ENCODE results near the gene FGF2.

GRCh38 chr4:122787940-122788339 lies 38.7 kb upstream of the FGF2 start:
- TF ChIP-seq ZNF561 (tag by site-specific recombination; IDR thresholded peaks at IDR 0.05; ENCODE audit: borderline replicate concordance) = no peak
- no peak for TF ChIP-seq ZNF24 (tag by site-specific recombination; IDR thresholded peaks at IDR 0.05)
- TF ChIP-seq, protein P1, sequence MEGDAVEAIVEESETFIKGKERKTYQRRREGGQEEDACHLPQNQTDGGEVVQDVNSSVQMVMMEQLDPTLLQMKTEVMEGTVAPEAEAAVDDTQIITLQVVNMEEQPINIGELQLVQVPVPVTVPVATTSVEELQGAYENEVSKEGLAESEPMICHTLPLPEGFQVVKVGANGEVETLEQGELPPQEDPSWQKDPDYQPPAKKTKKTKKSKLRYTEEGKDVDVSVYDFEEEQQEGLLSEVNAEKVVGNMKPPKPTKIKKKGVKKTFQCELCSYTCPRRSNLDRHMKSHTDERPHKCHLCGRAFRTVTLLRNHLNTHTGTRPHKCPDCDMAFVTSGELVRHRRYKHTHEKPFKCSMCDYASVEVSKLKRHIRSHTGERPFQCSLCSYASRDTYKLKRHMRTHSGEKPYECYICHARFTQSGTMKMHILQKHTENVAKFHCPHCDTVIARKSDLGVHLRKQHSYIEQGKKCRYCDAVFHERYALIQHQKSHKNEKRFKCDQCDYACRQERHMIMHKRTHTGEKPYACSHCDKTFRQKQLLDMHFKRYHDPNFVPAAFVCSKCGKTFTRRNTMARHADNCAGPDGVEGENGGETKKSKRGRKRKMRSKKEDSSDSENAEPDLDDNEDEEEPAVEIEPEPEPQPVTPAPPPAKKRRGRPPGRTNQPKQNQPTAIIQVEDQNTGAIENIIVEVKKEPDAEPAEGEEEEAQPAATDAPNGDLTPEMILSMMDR (tag by site-specific recombination; IDR thresholded peaks at IDR 0.05) = no peak
- TF ChIP-seq SP2 (tag by site-specific recombination; IDR thresholded peaks at IDR 0.05) = no peak
- TF ChIP-seq, protein P2, sequence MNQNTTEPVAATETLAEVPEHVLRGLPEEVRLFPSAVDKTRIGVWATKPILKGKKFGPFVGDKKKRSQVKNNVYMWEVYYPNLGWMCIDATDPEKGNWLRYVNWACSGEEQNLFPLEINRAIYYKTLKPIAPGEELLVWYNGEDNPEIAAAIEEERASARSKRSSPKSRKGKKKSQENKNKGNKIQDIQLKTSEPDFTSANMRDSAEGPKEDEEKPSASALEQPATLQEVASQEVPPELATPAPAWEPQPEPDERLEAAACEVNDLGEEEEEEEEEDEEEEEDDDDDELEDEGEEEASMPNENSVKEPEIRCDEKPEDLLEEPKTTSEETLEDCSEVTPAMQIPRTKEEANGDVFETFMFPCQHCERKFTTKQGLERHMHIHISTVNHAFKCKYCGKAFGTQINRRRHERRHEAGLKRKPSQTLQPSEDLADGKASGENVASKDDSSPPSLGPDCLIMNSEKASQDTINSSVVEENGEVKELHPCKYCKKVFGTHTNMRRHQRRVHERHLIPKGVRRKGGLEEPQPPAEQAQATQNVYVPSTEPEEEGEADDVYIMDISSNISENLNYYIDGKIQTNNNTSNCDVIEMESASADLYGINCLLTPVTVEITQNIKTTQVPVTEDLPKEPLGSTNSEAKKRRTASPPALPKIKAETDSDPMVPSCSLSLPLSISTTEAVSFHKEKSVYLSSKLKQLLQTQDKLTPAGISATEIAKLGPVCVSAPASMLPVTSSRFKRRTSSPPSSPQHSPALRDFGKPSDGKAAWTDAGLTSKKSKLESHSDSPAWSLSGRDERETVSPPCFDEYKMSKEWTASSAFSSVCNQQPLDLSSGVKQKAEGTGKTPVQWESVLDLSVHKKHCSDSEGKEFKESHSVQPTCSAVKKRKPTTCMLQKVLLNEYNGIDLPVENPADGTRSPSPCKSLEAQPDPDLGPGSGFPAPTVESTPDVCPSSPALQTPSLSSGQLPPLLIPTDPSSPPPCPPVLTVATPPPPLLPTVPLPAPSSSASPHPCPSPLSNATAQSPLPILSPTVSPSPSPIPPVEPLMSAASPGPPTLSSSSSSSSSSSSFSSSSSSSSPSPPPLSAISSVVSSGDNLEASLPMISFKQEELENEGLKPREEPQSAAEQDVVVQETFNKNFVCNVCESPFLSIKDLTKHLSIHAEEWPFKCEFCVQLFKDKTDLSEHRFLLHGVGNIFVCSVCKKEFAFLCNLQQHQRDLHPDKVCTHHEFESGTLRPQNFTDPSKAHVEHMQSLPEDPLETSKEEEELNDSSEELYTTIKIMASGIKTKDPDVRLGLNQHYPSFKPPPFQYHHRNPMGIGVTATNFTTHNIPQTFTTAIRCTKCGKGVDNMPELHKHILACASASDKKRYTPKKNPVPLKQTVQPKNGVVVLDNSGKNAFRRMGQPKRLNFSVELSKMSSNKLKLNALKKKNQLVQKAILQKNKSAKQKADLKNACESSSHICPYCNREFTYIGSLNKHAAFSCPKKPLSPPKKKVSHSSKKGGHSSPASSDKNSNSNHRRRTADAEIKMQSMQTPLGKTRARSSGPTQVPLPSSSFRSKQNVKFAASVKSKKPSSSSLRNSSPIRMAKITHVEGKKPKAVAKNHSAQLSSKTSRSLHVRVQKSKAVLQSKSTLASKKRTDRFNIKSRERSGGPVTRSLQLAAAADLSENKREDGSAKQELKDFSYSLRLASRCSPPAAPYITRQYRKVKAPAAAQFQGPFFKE (tag by site-specific recombination; IDR thresholded peaks at IDR 0.05; ENCODE audit: borderline replicate concordance) = no peak

All from HEK293 (cell line).